NCI-H460 (cell line): ENCODE measurements around the gene C22orf39. TPM values are rescaled to one million over a fixed set of nuclear protein-coding genes. Genes with fewer than 3 reads are reported as not detected.

Experiments
- DNase-seq: peaks from one replicate; pipeline ENCODE4 v3.0.0-alpha.2; 2016; ENCODE audit warnings: low read depth; ENCODE audit errors: extremely low read depth
- polyA plus RNA-seq: library from polyadenylated mRNA; depleted of rRNA; stranded (reverse); fragments of >200 nt; gene quantifications from 2 replicates; pipeline ENCODE4 v1.2.3, GENCODE V29; 2014; cell fraction: nucleus; rRNA removed
- total RNA-seq: library from RNA; depleted of rRNA; stranded (reverse); fragments of >200 nt; shearing (Covaris generic); gene quantifications from 2 replicates; pipeline ENCODE4 v1.2.3, GENCODE V29; 2014; rRNA removed

The C22orf39 gene
- total RNA-seq = 23.2 and 23.6 TPM in 2 replicates
- polyA plus RNA-seq = 20.2 and 21.4 TPM in 2 replicates

- DNase-seq = peak; percentile 84
Observed at GRCh38 chr22:19447330-19448075, at the start of gene C22orf39. C22orf39 (minus strand) TSS chr22:19447711; CDS start chr22:19447688, 23 bp downstream.

GRCh38 chr22:19497245-19497644 is 49.7 kb upstream of the C22orf39 start:
- DNase-seq = no peak

- no peak for DNase-seq
Observed at GRCh38 chr22:19496324-19496630, 48.8 kb upstream of the C22orf39 start.

- DNase-seq = no peak
Observed at GRCh38 chr22:19495562-19496323, 48.2 kb upstream of the C22orf39 start.

GRCh38 chr22:19494676-19495173 is 47.2 kb upstream of the C22orf39 start:
- DNase-seq = no peak

- no peak for DNase-seq
Observed at GRCh38 chr22:19494001-19494560, 46.6 kb upstream of the C22orf39 start.

GRCh38 chr22:19492504-19493174 is 45.1 kb upstream of the C22orf39 start:
- no peak for DNase-seq

GRCh38 chr22:19490628-19491230 is 43.2 kb upstream of the C22orf39 start:
- DNase-seq = no peak

- no peak for DNase-seq
Observed at GRCh38 chr22:19488884-19489843, 41.7 kb upstream of the C22orf39 start.

GRCh38 chr22:19488285-19488684 is 40.8 kb upstream of the C22orf39 start:
- no peak for DNase-seq

- DNase-seq = no peak
Observed at GRCh38 chr22:19483481-19484244, 36.2 kb upstream of the C22orf39 start.

GRCh38 chr22:19482297-19482696 is 34.8 kb upstream of the C22orf39 start:
- no peak for DNase-seq

GRCh38 chr22:19480789-19481188 is 33.3 kb upstream of the C22orf39 start:
- no peak for DNase-seq

- no peak for DNase-seq
Observed at GRCh38 chr22:19480173-19480568, 32.7 kb upstream of the C22orf39 start.

GRCh38 chr22:19479355-19480172 is 32.1 kb upstream of the C22orf39 start, which contains the start of gene CDC45:
CDC45 (plus strand) TSS chr22:19479920; CDS start chr22:19479969, 49 bp downstream.
- peak; percentile 96 for DNase-seq

- peak; percentile 59 for DNase-seq
Observed at GRCh38 chr22:19478901-19479354, 31.4 kb upstream of the C22orf39 start, which contains the start of gene UFD1. UFD1 (minus strand) TSS chr22:19479193; CDS start chr22:19479085, 108 bp downstream.
